Activated B cell treated with CpG ODN at 0.5 μM for 24 hours (primary cell): ENCODE data around the gene DEDD. TPM values are rescaled to one million over a fixed set of nuclear protein-coding genes. Genes with fewer than 3 reads are reported as not detected.
A peak's percentile ranks its signal among the peaks of the same experiment; 100 is the strongest.

ENCODE experiments used
- ATAC-seq: fragments of 200-7000 bp; cut with Tn5 transposase; one replicate; pipeline ENCODE4 v1.10.0; 2021; ENCODE audit warnings: low read depth, mild to moderate bottlenecking, moderate library complexity
- CTCF ChIA-PET: fragments of 350-600 bp; sonication (Branson Sonifier 250); formaldehyde crosslinking; loops from one replicate; lab custom pipeline; 2021; ENCODE audit warnings: antibody characterized with exemption; lab: Charles Lee
- POLR2A ChIA-PET: fragments of 350-600 bp; sonication (Branson Sonifier 250); formaldehyde crosslinking; loops from one replicate; lab custom pipeline; 2021; ENCODE audit warnings: antibody characterized with exemption; lab: Charles Lee
- DNase-seq: peaks from one replicate; pipeline ENCODE4 v3.0.0; 2022
- H3K27ac Mint-ChIP-seq: one replicate; pipeline ENCODE4 v1.8.0; 2020; ENCODE audit warnings: mixed read lengths
- H3K27me3 Mint-ChIP-seq: one replicate; pipeline ENCODE4 v1.8.0; 2021; ENCODE audit warnings: mixed read lengths
- H3K36me3 Mint-ChIP-seq: one replicate; pipeline ENCODE4 v1.8.0; 2021; ENCODE audit warnings: low read depth, mixed read lengths
- H3K4me1 Mint-ChIP-seq: one replicate; pipeline ENCODE4 v1.8.0; 2021; ENCODE audit warnings: mixed read lengths
- H3K4me3 Mint-ChIP-seq: one replicate; pipeline ENCODE4 v1.8.0; 2020; ENCODE audit warnings: mild to moderate bottlenecking, mixed read lengths
- H3K9me3 Mint-ChIP-seq: one replicate; pipeline ENCODE4 v1.8.0; 2020; ENCODE audit warnings: mixed read lengths
- intact Hi-C: fragments of 100-400 bp; cut with micrococcal nuclease; formaldehyde crosslinking; loops from one replicate; pipeline ENCODE4 v1.15.1; 2024
- total RNA-seq: library from RNA; stranded (reverse); gene quantifications from 2 replicates; pipeline ENCODE4 v1.2.3, GENCODE V29; 2022
- TF ChIP-seq, protein P1 (sequence below): fragments of 200-600 bp; IDR thresholded peaks from one replicate; pipeline ENCODE4 v1.8.0; 2022; ENCODE audit warnings: antibody characterized with exemption, mild to moderate bottlenecking

The DEDD gene
- total RNA-seq, 1 donor from 2014 or later: 40.5 TPM

DNA sequence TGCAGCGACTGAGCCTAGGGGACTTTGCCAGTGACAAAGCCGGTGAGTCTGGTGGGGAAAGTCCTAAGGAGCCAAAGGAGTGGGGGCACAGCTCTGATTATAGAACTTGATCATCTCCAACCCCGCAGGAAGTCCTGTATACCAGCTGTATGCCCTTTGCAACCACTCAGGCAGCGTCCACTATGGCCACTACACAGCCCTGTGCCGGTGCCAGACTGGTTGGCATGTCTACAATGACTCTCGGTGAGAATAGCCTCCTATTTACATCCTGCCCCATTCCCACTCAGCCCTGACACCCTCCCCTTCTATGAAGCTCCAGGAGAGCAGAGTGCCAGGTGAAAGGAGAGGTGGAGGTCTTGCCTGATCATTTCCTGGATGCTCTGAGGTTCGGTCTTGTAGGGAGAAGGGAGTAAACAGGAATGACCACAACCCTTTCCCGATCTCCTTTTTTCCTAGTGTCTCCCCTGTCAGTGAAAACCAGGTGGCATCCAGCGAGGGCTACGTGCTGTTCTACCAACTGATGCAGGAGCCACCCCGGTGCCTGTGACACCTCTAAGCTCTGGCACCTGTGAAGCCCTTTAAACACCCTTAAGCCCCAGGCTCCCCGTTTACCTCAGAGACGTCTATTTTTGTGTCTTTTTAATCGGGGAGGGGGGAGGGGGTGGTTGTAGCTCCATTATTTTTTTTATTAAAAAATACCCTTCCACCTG lies 32.6 kb upstream of the DEDD start:
- Mint-ChIP-seq H3K36me3 (peaks cover 59% of the 10 kb centered on the region), H3K4me3 (no peak overlapping the region), H3K9me3 (no peaks in the 10 kb centered on the region), H3K27ac (peak overlapping the region; percentile 98), H3K27me3 (no peaks in the 10 kb centered on the region), H3K4me1 (peaks cover 57% of the 10 kb centered on the region)
- TF ChIP-seq, protein P1, sequence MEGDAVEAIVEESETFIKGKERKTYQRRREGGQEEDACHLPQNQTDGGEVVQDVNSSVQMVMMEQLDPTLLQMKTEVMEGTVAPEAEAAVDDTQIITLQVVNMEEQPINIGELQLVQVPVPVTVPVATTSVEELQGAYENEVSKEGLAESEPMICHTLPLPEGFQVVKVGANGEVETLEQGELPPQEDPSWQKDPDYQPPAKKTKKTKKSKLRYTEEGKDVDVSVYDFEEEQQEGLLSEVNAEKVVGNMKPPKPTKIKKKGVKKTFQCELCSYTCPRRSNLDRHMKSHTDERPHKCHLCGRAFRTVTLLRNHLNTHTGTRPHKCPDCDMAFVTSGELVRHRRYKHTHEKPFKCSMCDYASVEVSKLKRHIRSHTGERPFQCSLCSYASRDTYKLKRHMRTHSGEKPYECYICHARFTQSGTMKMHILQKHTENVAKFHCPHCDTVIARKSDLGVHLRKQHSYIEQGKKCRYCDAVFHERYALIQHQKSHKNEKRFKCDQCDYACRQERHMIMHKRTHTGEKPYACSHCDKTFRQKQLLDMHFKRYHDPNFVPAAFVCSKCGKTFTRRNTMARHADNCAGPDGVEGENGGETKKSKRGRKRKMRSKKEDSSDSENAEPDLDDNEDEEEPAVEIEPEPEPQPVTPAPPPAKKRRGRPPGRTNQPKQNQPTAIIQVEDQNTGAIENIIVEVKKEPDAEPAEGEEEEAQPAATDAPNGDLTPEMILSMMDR: no peak
- ATAC-seq (no peak), DNase-seq (no peak)
- intact Hi-C loops: loop anchor here (1.0 kb wide), 1 partner anchor 217 kb away; no protein-coding TSS in a partner anchor
- CTCF ChIA-PET: interaction anchor here (0.6 to 3.8 kb wide), 16 partner anchors 8 to 217 kb away, joined by 3 to 40 read pairs (median 7); partner anchors contain the start of genes ARHGAP30, B4GALT3, NDUFS2 and TOMM40L
- POLR2A ChIA-PET: interaction anchor here (0.6 to 4.3 kb wide), 14 partner anchors 11 to 397 kb away, joined by 3 to 49 read pairs (median 9); partner anchors contain the start of genes ARHGAP30, B4GALT3, NDUFS2 and NIT1

DNA sequence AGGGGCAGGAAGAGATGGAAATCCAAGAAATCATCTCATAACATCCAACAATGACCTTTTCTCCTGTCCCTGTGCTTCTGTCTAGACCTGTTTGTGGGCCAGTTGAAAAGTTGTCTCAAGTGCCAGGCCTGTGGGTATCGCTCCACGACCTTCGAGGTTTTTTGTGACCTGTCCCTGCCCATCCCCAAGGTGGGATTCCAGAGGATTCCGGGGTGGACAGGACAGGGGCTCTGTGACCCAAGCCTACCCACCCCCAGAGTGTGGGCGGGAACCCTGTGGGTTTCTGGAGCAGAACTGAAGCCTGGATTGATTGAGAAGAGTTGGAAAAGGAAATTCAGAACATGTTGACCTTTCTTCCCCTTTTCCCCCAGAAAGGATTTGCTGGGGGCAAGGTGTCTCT lies 31.3 kb upstream of the DEDD start:
- TF ChIP-seq, protein P1: no peak
- Mint-ChIP-seq H3K27ac (peak overlapping the region; percentile 2), H3K27me3 (no peaks in the 10 kb centered on the region), H3K4me3 (no peak overlapping the region), H3K36me3 (peaks cover 60% of the 10 kb centered on the region), H3K9me3 (no peaks in the 10 kb centered on the region), H3K4me1 (peaks cover 66% of the 10 kb centered on the region)
- ATAC-seq: no peak
- intact Hi-C loops: no loop called here
- ChIA-PET CTCF (interaction anchor here (0.8 kb wide), 1 partner anchor 62 kb away, joined by 3 read pairs; the partner anchor contains the start of gene TOMM40L), POLR2A (interaction anchor here (4.3 kb wide), 1 partner anchor 12 kb away, joined by 42 read pairs; the partner anchor contains the start of gene B4GALT3)
- DNase-seq: no peak

DNA sequence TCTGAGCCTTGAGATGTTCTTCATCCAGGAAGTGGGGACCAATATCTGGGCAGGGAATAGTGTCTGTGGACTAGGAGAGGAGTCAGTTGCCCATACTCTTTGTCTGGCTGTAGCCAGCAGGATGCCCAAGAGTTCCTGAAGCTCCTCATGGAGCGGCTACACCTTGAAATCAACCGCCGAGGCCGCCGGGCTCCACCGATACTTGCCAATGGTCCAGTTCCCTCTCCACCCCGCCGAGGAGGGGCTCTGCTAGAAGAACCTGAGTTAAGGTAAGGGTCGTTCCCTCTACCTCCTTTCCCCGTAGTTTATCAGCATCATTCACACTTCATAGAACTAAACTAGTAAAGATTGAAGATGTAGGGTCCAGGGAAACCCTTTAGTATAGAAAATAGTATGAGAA lies 30.3 kb upstream of the DEDD start:
- intact Hi-C loops: no loop called here
- no peak for DNase-seq
- ChIA-PET CTCF (interaction anchor here (1.3 kb wide), 1 partner anchor 9 kb away, joined by 4 read pairs; no protein-coding TSS in a partner anchor), POLR2A (interaction anchor here (1.7 kb wide), 1 partner anchor 9 kb away, joined by 6 read pairs; the partner anchor contains the start of gene UFC1)
- Mint-ChIP-seq H3K27ac (no peak overlapping the region), H3K27me3 (no peaks in the 10 kb centered on the region), H3K4me3 (peak overlapping the region; percentile 19), H3K36me3 (peaks cover 66% of the 10 kb centered on the region), H3K4me1 (peaks cover 61% of the 10 kb centered on the region), H3K9me3 (no peaks in the 10 kb centered on the region)
- ATAC-seq: no peak
- TF ChIP-seq, protein P1: no peak

DNA sequence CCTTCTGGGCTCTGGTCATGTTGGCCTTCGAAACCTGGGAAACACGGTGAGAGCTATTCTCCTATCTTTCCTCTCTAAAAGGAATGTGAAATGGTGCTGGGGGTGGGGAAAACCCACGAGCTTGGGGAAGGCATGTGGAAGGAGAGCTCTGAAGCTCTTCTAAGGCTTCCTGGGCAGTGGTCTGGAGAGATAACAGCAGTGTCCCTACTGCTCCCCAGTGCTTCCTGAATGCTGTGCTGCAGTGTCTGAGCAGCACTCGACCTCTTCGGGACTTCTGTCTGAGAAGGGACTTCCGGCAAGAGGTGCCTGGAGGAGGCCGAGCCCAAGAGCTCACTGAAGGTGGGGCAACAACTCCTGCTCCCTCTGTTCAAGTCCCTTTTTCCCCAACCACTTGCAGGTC lies 29.6 kb upstream of the DEDD start:
- DNase-seq (no peak), ATAC-seq (no peak)
- H3K27ac Mint-ChIP-seq: no peak overlapping the region
- peak overlapping the region; percentile 19 for H3K4me3 Mint-ChIP-seq
- H3K9me3 Mint-ChIP-seq: no peaks in the 10 kb centered on the region
- H3K4me1 Mint-ChIP-seq: peaks cover 55% of the 10 kb centered on the region
- TF ChIP-seq, protein P1: no peak
- no peaks in the 10 kb centered on the region for H3K27me3 Mint-ChIP-seq
- ChIA-PET POLR2A (interaction anchor here (0.6 to 1.7 kb wide), 4 partner anchors 9 to 144 kb away, joined by 3 to 8 read pairs (median 5); partner anchors contain the start of gene UFC1), CTCF (interaction anchor here (1.3 kb wide), 1 partner anchor 9 kb away, joined by 4 read pairs; no protein-coding TSS in a partner anchor)
- intact Hi-C loops: no loop called here
- peaks cover 74% of the 10 kb centered on the region for H3K36me3 Mint-ChIP-seq

DNA sequence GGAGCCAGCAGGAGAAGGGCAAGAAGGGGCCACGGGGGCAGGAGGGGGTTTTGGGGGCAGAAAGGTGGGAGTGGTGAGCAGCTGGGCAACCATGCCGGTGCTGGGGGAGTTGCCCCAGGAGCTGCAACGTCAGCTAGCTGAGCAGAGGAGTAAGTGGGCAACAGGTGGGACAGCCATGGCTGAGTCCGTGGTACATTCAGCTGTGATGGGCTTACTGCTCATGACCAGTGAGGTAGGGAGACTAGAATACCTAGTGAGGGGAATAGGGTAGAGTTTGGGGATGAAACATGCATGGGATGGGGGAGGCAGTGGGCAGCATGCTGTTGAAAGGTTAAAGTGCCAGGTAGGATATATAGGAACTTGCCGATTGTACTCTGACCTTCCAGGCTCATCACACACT lies 29.2 kb upstream of the DEDD start:
- ChIA-PET POLR2A (interaction anchor here (0.6 to 1.7 kb wide), 4 partner anchors 8 to 144 kb away, joined by 3 to 8 read pairs (median 5); partner anchors contain the start of gene UFC1), CTCF (interaction anchor here (1.3 kb wide), 1 partner anchor 10 kb away, joined by 4 read pairs; no protein-coding TSS in a partner anchor)
- TF ChIP-seq, protein P1: no peak
- Mint-ChIP-seq H3K36me3 (peaks cover 77% of the 10 kb centered on the region), H3K27me3 (no peaks in the 10 kb centered on the region), H3K4me1 (peaks cover 51% of the 10 kb centered on the region), H3K4me3 (no peak overlapping the region), H3K9me3 (no peaks in the 10 kb centered on the region), H3K27ac (no peak overlapping the region)
- DNase-seq (no peak), ATAC-seq (no peak)
- intact Hi-C loops: no loop called here
